Peyer's patch (tissue), 4 donors: Measurements from ENCODE around the gene ROR1.

ENCODE experiments used
- POLR2A ChIP-seq, 2 donors: fragments of 450-650 bp; IDR thresholded peaks; one replicate each; pipeline ENCODE4 v1.5.1; 2017; ENCODE audit warnings: antibody characterized with exemption in 2 of 2, mild to moderate bottlenecking in 2 of 2, moderate library complexity in 2 of 2
- TF ChIP-seq, protein P1 (sequence below), 6 experiments: fragments of 450-650 bp in 4 of 6; fragments of 200-600 bp in 2 of 6; sonication (generic) in 1 of 6; IDR thresholded peaks; one replicate each; pipeline ENCODE4 v1.5.1; 2017 to 2019; ENCODE audit warnings: antibody characterized with exemption in 6 of 6, mild to moderate bottlenecking in 3 of 6, moderate library complexity in 1 of 6

DNA sequence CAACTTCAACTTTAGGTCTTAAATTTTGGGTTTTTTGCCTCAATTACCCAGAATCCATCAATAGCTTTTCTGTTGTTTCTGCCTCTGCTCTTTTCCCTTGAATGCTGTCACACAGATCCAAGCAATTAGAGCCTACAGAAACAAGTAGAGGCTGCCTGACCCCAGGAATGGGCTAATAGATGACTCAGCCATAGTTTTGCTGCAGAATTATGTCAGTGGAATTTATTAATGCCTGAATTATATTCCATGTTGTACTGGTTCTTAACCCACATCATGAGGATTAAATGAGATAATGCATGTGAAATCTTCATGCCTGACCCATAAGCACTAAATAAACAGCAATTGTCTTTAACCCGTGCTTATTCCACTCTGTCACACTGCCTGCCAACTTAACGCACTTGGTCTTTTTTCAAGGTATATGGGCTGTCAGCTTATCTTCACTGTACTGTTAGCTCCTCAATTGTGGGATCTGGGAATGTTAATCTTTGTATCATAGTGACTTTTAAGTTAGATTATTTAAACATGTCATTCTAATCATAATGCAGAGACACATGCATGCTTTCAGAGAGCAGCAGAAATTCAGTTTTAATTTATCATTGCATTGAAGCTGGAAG, 213.3 kb downstream of the ROR1 start:
- TF ChIP-seq, protein P1, sequence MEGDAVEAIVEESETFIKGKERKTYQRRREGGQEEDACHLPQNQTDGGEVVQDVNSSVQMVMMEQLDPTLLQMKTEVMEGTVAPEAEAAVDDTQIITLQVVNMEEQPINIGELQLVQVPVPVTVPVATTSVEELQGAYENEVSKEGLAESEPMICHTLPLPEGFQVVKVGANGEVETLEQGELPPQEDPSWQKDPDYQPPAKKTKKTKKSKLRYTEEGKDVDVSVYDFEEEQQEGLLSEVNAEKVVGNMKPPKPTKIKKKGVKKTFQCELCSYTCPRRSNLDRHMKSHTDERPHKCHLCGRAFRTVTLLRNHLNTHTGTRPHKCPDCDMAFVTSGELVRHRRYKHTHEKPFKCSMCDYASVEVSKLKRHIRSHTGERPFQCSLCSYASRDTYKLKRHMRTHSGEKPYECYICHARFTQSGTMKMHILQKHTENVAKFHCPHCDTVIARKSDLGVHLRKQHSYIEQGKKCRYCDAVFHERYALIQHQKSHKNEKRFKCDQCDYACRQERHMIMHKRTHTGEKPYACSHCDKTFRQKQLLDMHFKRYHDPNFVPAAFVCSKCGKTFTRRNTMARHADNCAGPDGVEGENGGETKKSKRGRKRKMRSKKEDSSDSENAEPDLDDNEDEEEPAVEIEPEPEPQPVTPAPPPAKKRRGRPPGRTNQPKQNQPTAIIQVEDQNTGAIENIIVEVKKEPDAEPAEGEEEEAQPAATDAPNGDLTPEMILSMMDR (IDR thresholded peaks at IDR 0.05): no peak
- no peak for TF ChIP-seq POLR2A (IDR thresholded peaks at IDR 0.05)
